ENCODE data around the gene PLIN4. TPM values are rescaled to one million over a fixed set of nuclear protein-coding genes. Genes with fewer than 3 reads are reported as not detected.

The PLIN4 gene
- total and polyA plus RNA-seq, 3 experiments from 2014 or later = 0.04 to 0.15 TPM; not detected in 1

DNA sequence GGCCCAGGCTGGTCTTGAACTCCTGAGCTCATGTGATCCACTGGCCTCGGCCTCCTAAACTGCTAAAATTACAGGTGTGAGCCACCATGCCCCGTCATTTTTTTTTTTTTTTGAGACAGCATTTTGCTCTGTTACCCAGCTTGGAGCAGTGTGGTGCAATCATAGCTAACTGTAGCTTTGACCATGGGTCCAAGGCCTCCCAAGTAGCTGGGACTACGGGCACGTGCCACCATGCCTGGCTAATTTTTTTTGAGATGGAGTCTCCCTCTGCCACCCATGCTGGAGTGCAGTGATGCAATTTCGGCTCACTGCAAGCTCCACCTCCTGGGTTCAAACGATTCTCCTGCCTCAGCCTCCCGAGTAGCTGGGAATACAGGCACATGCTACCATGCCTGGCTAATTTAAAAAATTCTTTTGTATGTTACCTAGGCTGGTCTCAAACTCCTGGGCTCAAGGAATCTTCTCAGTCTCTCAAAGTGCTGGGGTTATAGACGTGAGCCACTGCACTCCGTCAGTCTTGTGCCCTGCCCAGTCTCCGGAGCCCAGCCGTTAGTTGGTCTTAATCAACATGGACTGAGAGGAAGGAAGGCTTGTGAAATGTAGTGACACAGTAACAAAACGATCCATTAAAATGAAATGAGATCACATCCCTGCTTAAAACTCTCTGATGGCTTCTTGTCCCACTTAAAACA lies 23.0 kb upstream of the PLIN4 start:
- peaks cover 7 to 30% of the 10 kb centered on the region in 2 donors for H3K27me3 Mint-ChIP-seq
- Histone ChIP-seq H3K9me3 (ENCODE audit: low read length) (no peaks in the 10 kb centered on the region), H3K36me3 (ENCODE audit: insufficient read depth, low read length) (no peaks in the 10 kb centered on the region), H3K27ac (ENCODE audit: low read depth, low read length) (no peak overlapping the region), H3K4me3 (ENCODE audit: low read length) (no peak overlapping the region), H3K27me3 (ENCODE audit: insufficient read depth, low read length, poor library complexity, severe bottlenecking) (no peaks in the 10 kb centered on the region), H3K4me1 (ENCODE audit: insufficient read depth, low read length) (no peaks in the 10 kb centered on the region)
- H3K36me3 Mint-ChIP-seq = no peaks in the 10 kb centered on the region
- H3K27ac Mint-ChIP-seq = no peak overlapping the region
- H3K9me3 Mint-ChIP-seq = peaks cover 0 to 4% (median 0%) of the 10 kb centered on the region in 5 donors
- peaks cover 0 to 5% (median 0%) of the 10 kb centered on the region in 3 donors for H3K4me1 Mint-ChIP-seq
- no peak overlapping the region for H3K4me3 Mint-ChIP-seq
- CTCF ChIA-PET = interaction anchor here (1.0 kb wide), 1 partner anchor 18 kb away, joined by 3 read pairs; no protein-coding TSS in a partner anchor
- POLR2A ChIA-PET = no interaction called here
- no peak for DNase-seq

- H3K4me1 ChIP-seq (ENCODE audit: insufficient read depth, low read length) = peaks cover 4% of the 10 kb centered on the region
- peaks cover 0 to 4% (median 0%) of the 10 kb centered on the region in 5 donors for H3K9me3 Mint-ChIP-seq
- no peak within 1 kb of the TSS for H3K4me3 Mint-ChIP-seq
- no peaks in the 10 kb centered on the region for H3K36me3 Mint-ChIP-seq
- peaks cover 10 to 32% of the 10 kb centered on the region in 2 donors for H3K27me3 Mint-ChIP-seq
- no peak within 1 kb of the TSS for H3K27ac Mint-ChIP-seq
- H3K27me3 ChIP-seq (ENCODE audit: insufficient read depth, low read length, poor library complexity, severe bottlenecking) = no peaks in the 10 kb centered on the region
- no peak within 1 kb of the TSS for H3K4me3 ChIP-seq (ENCODE audit: low read length)
- H3K9me3 ChIP-seq (ENCODE audit: low read length) = no peaks in the 10 kb centered on the region
- H3K27ac ChIP-seq (ENCODE audit: low read depth, low read length) = peak within 1 kb of the TSS; percentile 59
- POLR2A ChIA-PET = no interaction called here
- no peaks in the 10 kb centered on the region for H3K36me3 ChIP-seq (ENCODE audit: insufficient read depth, low read length)
- CTCF ChIA-PET = interaction anchor here (1.0 kb wide), 1 partner anchor 16 kb away, joined by 3 read pairs; no protein-coding TSS in a partner anchor
- H3K4me1 Mint-ChIP-seq = peaks cover 2 to 9% (median 5%) of the 10 kb centered on the region in 3 donors
- no peak for DNase-seq
Observed at GRCh38 chr19:4539693-4540581, 21.7 kb upstream of the PLIN4 start, which contains the start of gene LRG1. Gene LRG1 (minus strand): TSS chr19:4540036. CDS start chr19:4540013, 23 bp downstream.

DNA sequence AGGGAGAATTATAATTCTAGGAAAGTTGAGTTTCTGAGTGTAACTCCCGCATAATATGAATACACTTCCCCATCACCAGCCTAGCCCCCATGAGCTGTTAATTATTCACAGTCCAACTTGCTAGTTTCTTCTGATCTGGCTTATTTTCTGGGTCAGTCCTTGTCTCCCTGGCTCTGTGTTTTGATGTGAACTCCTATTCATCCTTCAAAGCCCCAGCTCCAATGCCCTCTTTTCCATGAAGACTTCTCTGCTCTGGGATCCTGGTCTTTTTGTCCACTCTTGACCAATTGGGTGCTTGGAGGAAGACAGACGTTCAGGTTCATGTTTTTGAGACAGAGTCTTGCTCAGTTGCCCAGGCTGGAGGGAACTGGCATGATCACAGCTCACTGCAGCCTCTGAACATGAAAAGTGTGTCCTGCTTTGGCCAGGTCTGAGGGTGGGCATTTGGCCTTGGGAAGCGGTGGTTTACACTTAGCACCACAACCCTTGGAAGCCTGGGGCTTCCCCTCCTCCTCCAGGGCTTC lies 20.9 kb upstream of the PLIN4 start:
- Histone ChIP-seq H3K36me3 (ENCODE audit: insufficient read depth, low read length) (no peaks in the 10 kb centered on the region), H3K27me3 (ENCODE audit: insufficient read depth, low read length, poor library complexity, severe bottlenecking) (no peaks in the 10 kb centered on the region), H3K4me3 (ENCODE audit: low read length) (no peak overlapping the region), H3K9me3 (ENCODE audit: low read length) (no peaks in the 10 kb centered on the region), H3K4me1 (ENCODE audit: insufficient read depth, low read length) (peaks cover 4% of the 10 kb centered on the region), H3K27ac (ENCODE audit: low read depth, low read length) (peak overlapping the region; percentile 59)
- Mint-ChIP-seq H3K9me3 (peaks cover 0 to 4% (median 0%) of the 10 kb centered on the region in 5 donors), H3K36me3 (no peaks in the 10 kb centered on the region), H3K4me1 (peaks cover 4 to 9% (median 5%) of the 10 kb centered on the region in 3 donors), H3K27me3 (peaks cover 10 to 32% of the 10 kb centered on the region in 2 donors), H3K27ac (no peak overlapping the region), H3K4me3 (no peak overlapping the region)
- no peak for DNase-seq
- POLR2A ChIA-PET = no interaction called here
- CTCF ChIA-PET = interaction anchor here (0.6 kb wide), 1 partner anchor 57 kb away, joined by 3 read pairs; no protein-coding TSS in a partner anchor

DNA sequence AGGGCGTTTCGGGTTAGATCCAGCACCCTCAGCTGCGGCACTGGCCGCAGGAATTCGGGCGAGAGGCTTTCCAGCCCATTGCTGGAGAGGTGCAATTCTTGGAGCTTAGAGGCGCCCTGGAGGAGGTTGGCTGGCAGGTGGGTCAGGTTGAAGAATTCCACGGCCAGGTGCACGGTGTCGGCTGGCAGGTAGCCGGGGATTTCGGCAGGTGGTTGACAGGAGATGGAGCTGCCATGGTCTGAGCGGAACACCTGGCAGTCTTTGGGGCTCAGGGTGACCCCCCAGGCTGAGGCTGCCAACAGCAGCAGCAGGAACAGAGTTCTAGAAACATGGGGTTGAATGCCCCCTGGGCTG lies 20.3 kb upstream of the PLIN4 start:
- Histone ChIP-seq H3K36me3 (ENCODE audit: insufficient read depth, low read length) (no peaks in the 10 kb centered on the region), H3K27ac (ENCODE audit: low read depth, low read length) (no peak overlapping the region), H3K9me3 (ENCODE audit: low read length) (no peaks in the 10 kb centered on the region), H3K4me1 (ENCODE audit: insufficient read depth, low read length) (peaks cover 4% of the 10 kb centered on the region), H3K27me3 (ENCODE audit: insufficient read depth, low read length, poor library complexity, severe bottlenecking) (no peaks in the 10 kb centered on the region), H3K4me3 (ENCODE audit: low read length) (no peak overlapping the region)
- ChIA-PET POLR2A (no interaction called here), CTCF (interaction anchor here (0.6 kb wide), 1 partner anchor 56 kb away, joined by 3 read pairs; no protein-coding TSS in a partner anchor)
- peaks cover 10 to 32% of the 10 kb centered on the region in 2 donors for H3K27me3 Mint-ChIP-seq
- H3K4me1 Mint-ChIP-seq = peaks cover 4 to 9% (median 5%) of the 10 kb centered on the region in 3 donors
- H3K4me3 Mint-ChIP-seq = no peak overlapping the region
- no peak overlapping the region for H3K27ac Mint-ChIP-seq
- no peaks in the 10 kb centered on the region for H3K36me3 Mint-ChIP-seq
- peaks cover 0 to 4% (median 0%) of the 10 kb centered on the region in 5 donors for H3K9me3 Mint-ChIP-seq
- no peak for DNase-seq

DNA sequence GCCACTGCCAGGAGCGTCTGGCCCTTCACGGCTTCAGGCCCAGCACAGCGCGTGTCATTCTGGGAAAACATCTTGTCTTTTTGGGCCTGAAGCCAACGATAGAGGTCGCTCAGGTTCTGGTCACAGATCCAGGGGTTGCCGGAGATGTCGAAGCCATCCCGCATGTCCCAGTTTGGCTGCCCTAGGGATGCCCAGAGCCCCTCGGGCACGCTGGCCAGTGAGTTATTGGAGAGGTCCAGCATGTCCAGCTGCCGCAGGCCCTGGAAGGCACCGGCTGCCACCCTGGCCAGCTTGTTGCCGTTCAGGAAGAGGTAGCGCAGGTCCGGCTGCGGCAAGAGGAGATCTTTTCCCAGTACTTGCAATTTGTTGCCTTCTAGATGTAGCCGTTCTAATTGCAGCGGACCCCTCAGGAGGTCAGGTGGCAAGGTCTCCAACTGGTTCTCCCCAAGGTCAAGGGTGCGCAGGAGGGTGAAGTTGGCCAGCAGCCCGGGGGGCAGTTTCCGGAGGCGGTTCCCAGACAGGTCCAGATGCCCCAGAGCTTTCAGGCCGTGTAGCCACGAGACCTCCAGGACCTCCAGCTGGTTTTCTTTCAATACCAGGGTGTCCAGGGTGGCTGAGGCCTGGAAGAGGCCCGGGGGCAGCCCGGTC lies 19.8 kb upstream of the PLIN4 start:
- Histone ChIP-seq H3K4me3 (ENCODE audit: low read length) (no peak overlapping the region), H3K9me3 (ENCODE audit: low read length) (no peaks in the 10 kb centered on the region), H3K27ac (ENCODE audit: low read depth, low read length) (no peak overlapping the region), H3K36me3 (ENCODE audit: insufficient read depth, low read length) (no peaks in the 10 kb centered on the region), H3K27me3 (ENCODE audit: insufficient read depth, low read length, poor library complexity, severe bottlenecking) (no peaks in the 10 kb centered on the region), H3K4me1 (ENCODE audit: insufficient read depth, low read length) (peaks cover 4% of the 10 kb centered on the region)
- ChIA-PET POLR2A (no interaction called here), CTCF (no interaction called here)
- no peak for DNase-seq
- Mint-ChIP-seq H3K4me3 (no peak overlapping the region), H3K27me3 (peaks cover 10 to 32% of the 10 kb centered on the region in 2 donors), H3K36me3 (no peaks in the 10 kb centered on the region), H3K27ac (no peak overlapping the region), H3K9me3 (peaks cover 0 to 4% (median 0%) of the 10 kb centered on the region in 5 donors), H3K4me1 (peaks cover 4 to 9% (median 5%) of the 10 kb centered on the region in 3 donors)

DNA sequence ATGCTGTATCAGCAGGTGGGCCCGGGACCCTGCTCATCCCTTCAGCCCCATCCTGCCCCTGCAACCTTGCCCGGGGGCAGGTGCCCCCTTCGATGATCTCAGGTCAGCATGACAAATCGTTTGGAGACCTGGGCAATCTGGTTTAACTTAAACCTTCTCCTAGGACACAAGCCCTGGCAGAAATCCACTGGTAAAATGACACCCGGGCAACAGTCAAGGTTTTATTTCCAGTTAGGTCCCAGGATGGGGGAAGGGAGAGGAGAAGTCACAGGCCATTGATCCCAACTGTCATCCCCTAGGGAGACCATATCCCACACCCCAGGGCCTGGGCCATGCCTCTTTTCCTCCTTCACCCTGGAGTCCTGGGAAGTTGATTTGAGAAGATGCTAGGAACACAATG lies 18.5 kb upstream of the PLIN4 start:
- no peak overlapping the region for H3K4me3 Mint-ChIP-seq
- no peaks in the 10 kb centered on the region for H3K9me3 ChIP-seq (ENCODE audit: low read length)
- no peak overlapping the region for H3K4me3 ChIP-seq (ENCODE audit: low read length)
- peaks cover 0 to 4% (median 0%) of the 10 kb centered on the region in 5 donors for H3K9me3 Mint-ChIP-seq
- H3K27me3 Mint-ChIP-seq = peaks cover 8 to 32% of the 10 kb centered on the region in 2 donors
- no peak overlapping the region for H3K27ac Mint-ChIP-seq
- no peaks in the 10 kb centered on the region for H3K36me3 Mint-ChIP-seq
- peaks cover 4% of the 10 kb centered on the region for H3K4me1 ChIP-seq (ENCODE audit: insufficient read depth, low read length)
- ChIA-PET CTCF (interaction anchor here (0.8 kb wide), 1 partner anchor 11 kb away, joined by 3 read pairs; no protein-coding TSS in a partner anchor), POLR2A (no interaction called here)
- no peak for DNase-seq
- no peak overlapping the region for H3K27ac ChIP-seq (ENCODE audit: low read depth, low read length)
- no peaks in the 10 kb centered on the region for H3K36me3 ChIP-seq (ENCODE audit: insufficient read depth, low read length)
- H3K27me3 ChIP-seq (ENCODE audit: insufficient read depth, low read length, poor library complexity, severe bottlenecking) = no peaks in the 10 kb centered on the region
- H3K4me1 Mint-ChIP-seq = peaks cover 4 to 9% (median 5%) of the 10 kb centered on the region in 3 donors

- Histone ChIP-seq H3K36me3 (ENCODE audit: insufficient read depth, low read length) (no peaks in the 10 kb centered on the region), H3K4me3 (ENCODE audit: low read length) (no peak within 1 kb of the TSS), H3K27ac (ENCODE audit: low read depth, low read length) (no peak within 1 kb of the TSS), H3K9me3 (ENCODE audit: low read length) (no peaks in the 10 kb centered on the region), H3K27me3 (ENCODE audit: insufficient read depth, low read length, poor library complexity, severe bottlenecking) (no peaks in the 10 kb centered on the region), H3K4me1 (ENCODE audit: insufficient read depth, low read length) (peaks cover 4% of the 10 kb centered on the region)
- Mint-ChIP-seq H3K4me1 (peaks cover 4 to 7% (median 5%) of the 10 kb centered on the region in 3 donors), H3K27me3 (peaks cover 5 to 26% of the 10 kb centered on the region in 2 donors), H3K4me3 (peak within 1 kb of the TSS in 5 of 7 donors; percentile 15 to 61 (median 34)), H3K9me3 (peaks cover 0 to under 1% (median 0%) of the 10 kb centered on the region in 5 donors), H3K36me3 (no peaks in the 10 kb centered on the region), H3K27ac (no peak within 1 kb of the TSS)
- peak in 4 of 5 donors; percentile 27 to 59 (median 47) for DNase-seq
- POLR2A ChIA-PET = no interaction called here
- CTCF ChIA-PET = interaction anchor here (0.8 kb wide), 1 partner anchor 9 kb away, joined by 3 read pairs; no protein-coding TSS in a partner anchor
Observed at GRCh38 chr19:4534836-4535658, 16.8 kb upstream of the PLIN4 start, which contains the start of gene PLIN5. Gene PLIN5 (minus strand): TSS chr19:4535224. CDS start chr19:4534074, 1,150 bp downstream.

All from CD8-positive, alpha-beta memory T cell (primary cell).